SK-N-SH treated with all-trans-retinoic acid at 6 μM for 48 hours (cell line): Measurements from ENCODE around the gene SNAPC5.
"Not testable (repeated sequence)": the region's sequence is repeated elsewhere in the genome, so short reads cannot be mapped to it uniquely, and the experiment has no call there.

Experiments
- ATAC-seq: fragments of 200-7000 bp; cut with Tn5 transposase; 3 replicates; pipeline ENCODE4 v1.9.1; 2020; ENCODE audit warnings: mild to moderate bottlenecking, moderate library complexity
- BACH2 ChIP-seq: fragments of 250-450 bp; sonication (Bioruptor Pico); IDR thresholded peaks from 2 replicates; pipeline ENCODE4 v1.9.0; 2021; ENCODE audit warnings: mild to moderate bottlenecking, borderline replicate concordance
- CSDC2 ChIP-seq: fragments of 250-450 bp; sonication (Bioruptor Pico); IDR thresholded peaks from 2 replicates; pipeline ENCODE4 v1.5.0; 2020; ENCODE audit warnings: mild to moderate bottlenecking, moderate library complexity
- ESRRG ChIP-seq: fragments of 250-450 bp; sonication (Bioruptor Pico); IDR thresholded peaks from 2 replicates; pipeline ENCODE4 v1.6.1; 2021; ENCODE audit warnings: mild to moderate bottlenecking
- PATZ1 ChIP-seq: fragments of 250-450 bp; sonication (Bioruptor Pico); IDR thresholded peaks from 2 replicates; pipeline ENCODE4 v1.8.0; 2020; ENCODE audit warnings: mild to moderate bottlenecking, moderate library complexity, borderline replicate concordance
- POU6F1 ChIP-seq: fragments of 250-450 bp; sonication (Bioruptor Pico); IDR thresholded peaks from 2 replicates; pipeline ENCODE4 v1.8.0; 2021; ENCODE audit warnings: low read depth, mild to moderate bottlenecking, moderate library complexity, borderline replicate concordance
- SNAI2 ChIP-seq: fragments of 250-450 bp; sonication (Bioruptor Pico); IDR thresholded peaks from 2 replicates; pipeline ENCODE4 v1.5.0; 2020; ENCODE audit warnings: mild to moderate bottlenecking, moderate library complexity
- TCF4 ChIP-seq: fragments of 250-450 bp; sonication (Bioruptor Pico); IDR thresholded peaks from 2 replicates; pipeline ENCODE4 v1.8.0; 2021; ENCODE audit warnings: mild to moderate bottlenecking, moderate library complexity, borderline replicate concordance
- ZC3H10 ChIP-seq: fragments of 250-450 bp; sonication (Bioruptor Pico); IDR thresholded peaks from 2 replicates; pipeline ENCODE4 v1.5.1; 2021; ENCODE audit warnings: mild to moderate bottlenecking, moderate library complexity
- ZFP3 ChIP-seq: fragments of 250-450 bp; sonication (Bioruptor Pico); IDR thresholded peaks from 2 replicates; pipeline ENCODE4 v1.5.0; 2020; ENCODE audit warnings: mild to moderate bottlenecking, moderate library complexity
- ZNF565 ChIP-seq: fragments of 450-650 bp; formaldehyde crosslinking; conservative IDR thresholded peaks from 2 replicates; pipeline ENCODE4 v1.5.0; 2020; ENCODE audit warnings: low read depth, mild to moderate bottlenecking, moderate library complexity
- ZNF70 ChIP-seq: fragments of 450-650 bp; formaldehyde crosslinking; IDR thresholded peaks from 2 replicates; pipeline ENCODE4 v1.5.0; 2020; ENCODE audit warnings: mild to moderate bottlenecking, moderate library complexity
- ZNF8 ChIP-seq: fragments of 450-650 bp; formaldehyde crosslinking; IDR thresholded peaks from 2 replicates; pipeline ENCODE4 v1.5.0; 2020; ENCODE audit warnings: mild to moderate bottlenecking, moderate library complexity
- TF ChIP-seq, protein P1 (sequence below): fragments of 250-450 bp; sonication (Bioruptor Pico); IDR thresholded peaks from 2 replicates; pipeline ENCODE4 v1.5.0; 2020; ENCODE audit warnings: mild to moderate bottlenecking, moderate library complexity
- TF ChIP-seq, protein P2 (sequence below): fragments of 250-450 bp; sonication (Bioruptor Pico); IDR thresholded peaks from 2 replicates; pipeline ENCODE4 v1.5.1; 2020; ENCODE audit warnings: low read depth, mild to moderate bottlenecking, moderate library complexity

SNAPC5 gene

DNA sequence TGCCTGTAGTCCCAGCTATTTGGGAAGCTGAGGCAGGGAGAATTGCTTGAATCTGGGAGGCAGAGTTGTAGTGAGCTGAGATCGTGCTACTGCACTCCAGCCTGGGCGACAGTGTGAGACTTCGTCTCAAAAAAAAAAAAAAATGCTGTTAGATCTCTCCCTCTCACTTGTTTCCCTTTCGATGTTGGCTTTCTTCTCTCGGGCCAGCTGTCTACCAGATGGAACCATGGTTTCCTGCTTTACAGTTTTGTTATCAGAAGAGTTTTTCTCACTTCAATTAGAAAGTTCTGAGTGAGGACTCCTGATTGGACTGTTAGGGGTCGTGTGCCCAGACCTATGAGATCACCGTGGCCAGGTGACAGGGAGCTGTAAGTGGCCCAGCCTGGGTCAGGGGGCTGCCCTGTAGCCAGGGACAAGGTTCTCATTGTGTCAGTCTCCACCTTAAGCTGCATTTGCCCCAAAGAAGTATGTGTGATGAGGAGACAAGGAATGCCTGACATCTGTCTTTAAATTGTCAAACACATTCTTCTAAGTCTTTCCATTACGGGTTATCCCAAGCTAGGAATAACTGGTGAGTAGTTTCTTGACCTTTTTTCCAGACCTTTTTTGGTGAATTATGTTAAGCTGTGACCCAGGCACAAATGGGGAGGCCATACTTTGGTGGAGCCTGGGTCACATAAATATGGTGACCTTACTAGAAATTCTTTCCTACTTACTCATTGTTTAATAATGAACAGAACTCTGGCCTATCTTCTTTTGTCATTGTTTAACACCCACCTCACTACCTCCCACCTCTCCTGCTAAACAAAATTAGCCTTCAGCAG is 25.2 kb downstream of the SNAPC5 start:
- TF ChIP-seq, protein P1, sequence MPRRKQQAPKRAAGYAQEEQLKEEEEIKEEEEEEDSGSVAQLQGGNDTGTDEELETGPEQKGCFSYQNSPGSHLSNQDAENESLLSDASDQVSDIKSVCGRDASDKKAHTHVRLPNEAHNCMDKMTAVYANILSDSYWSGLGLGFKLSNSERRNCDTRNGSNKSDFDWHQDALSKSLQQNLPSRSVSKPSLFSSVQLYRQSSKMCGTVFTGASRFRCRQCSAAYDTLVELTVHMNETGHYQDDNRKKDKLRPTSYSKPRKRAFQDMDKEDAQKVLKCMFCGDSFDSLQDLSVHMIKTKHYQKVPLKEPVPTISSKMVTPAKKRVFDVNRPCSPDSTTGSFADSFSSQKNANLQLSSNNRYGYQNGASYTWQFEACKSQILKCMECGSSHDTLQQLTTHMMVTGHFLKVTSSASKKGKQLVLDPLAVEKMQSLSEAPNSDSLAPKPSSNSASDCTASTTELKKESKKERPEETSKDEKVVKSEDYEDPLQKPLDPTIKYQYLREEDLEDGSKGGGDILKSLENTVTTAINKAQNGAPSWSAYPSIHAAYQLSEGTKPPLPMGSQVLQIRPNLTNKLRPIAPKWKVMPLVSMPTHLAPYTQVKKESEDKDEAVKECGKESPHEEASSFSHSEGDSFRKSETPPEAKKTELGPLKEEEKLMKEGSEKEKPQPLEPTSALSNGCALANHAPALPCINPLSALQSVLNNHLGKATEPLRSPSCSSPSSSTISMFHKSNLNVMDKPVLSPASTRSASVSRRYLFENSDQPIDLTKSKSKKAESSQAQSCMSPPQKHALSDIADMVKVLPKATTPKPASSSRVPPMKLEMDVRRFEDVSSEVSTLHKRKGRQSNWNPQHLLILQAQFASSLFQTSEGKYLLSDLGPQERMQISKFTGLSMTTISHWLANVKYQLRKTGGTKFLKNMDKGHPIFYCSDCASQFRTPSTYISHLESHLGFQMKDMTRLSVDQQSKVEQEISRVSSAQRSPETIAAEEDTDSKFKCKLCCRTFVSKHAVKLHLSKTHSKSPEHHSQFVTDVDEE (CRISPR knock-in tag): no peak
- TF ChIP-seq CSDC2 (CRISPR knock-in tag) (no peak), ZFP3 (CRISPR knock-in tag) (no peak), ESRRG (CRISPR knock-in tag) (no peak), ZNF565 (no peak), PATZ1 (CRISPR knock-in tag) (no peak), TCF4 (CRISPR knock-in tag) (no peak), POU6F1 (CRISPR knock-in tag) (no peak), BACH2 (CRISPR knock-in tag) (no peak)
- TF ChIP-seq, protein P2, sequence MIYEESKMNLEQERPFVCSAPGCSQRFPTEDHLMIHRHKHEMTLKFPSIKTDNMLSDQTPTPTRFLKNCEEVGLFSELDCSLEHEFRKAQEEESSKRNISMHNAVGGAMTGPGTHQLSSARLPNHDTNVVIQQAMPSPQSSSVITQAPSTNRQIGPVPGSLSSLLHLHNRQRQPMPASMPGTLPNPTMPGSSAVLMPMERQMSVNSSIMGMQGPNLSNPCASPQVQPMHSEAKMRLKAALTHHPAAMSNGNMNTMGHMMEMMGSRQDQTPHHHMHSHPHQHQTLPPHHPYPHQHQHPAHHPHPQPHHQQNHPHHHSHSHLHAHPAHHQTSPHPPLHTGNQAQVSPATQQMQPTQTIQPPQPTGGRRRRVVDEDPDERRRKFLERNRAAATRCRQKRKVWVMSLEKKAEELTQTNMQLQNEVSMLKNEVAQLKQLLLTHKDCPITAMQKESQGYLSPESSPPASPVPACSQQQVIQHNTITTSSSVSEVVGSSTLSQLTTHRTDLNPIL (CRISPR knock-in tag): no peak

DNA sequence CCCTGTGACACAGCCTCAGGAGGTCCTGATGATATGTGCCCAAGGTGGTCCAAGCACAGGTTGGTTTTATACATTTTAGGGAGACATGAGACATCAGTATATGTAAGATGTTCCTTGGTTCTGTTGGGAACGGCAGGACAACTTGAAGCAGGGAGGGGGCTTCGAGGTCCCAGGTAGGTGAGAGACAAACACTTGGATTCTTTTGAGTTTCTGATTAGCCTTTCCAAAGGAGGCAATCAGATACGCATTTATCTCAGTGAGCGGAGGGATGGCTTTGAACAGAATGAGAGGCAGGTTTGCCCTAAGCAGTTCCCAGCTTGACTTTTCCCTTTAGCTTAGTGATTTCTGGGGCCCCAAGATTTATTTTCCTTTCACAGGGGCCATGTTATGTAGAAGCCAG is 26.7 kb downstream of the SNAPC5 start:
- not testable (repeated sequence) for ATAC-seq

More for the DNA sequence above, 25.2 kb downstream of the SNAPC5 start:
- ATAC-seq: peak; percentile 64

GRCh38 chr15:66467162-66468040 is 30.2 kb downstream of the SNAPC5 start:
- not testable (repeated sequence) for ATAC-seq

DNA sequence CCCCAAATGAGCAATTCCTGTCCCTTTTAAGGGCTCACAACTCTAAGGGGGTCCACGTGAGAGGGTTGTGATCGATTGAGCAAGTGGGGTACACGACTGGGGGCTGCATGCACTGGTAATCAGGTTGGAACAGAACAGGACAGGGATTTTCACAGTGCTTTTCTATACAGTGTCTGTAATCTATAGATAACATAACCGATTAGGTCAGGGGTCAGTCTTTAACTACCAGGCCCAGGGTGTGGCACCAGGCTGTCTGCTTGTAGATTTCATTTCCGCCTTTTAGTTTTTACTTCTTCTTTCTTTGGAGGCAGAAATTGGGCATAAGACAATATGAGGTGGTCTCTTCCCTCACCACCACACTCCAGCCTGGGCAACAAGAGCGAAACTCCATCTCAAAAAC is 32.3 kb downstream of the SNAPC5 start:
- not testable (repeated sequence) for ATAC-seq

- no peak for TF ChIP-seq ZFP3 (CRISPR knock-in tag)
- no peak for TF ChIP-seq ZC3H10 (CRISPR knock-in tag)
- TF ChIP-seq, protein P2 (CRISPR knock-in tag): no peak
- no peak for TF ChIP-seq ZNF8 (CRISPR knock-in tag)
- no peak for TF ChIP-seq ZNF70 (CRISPR knock-in tag)
- TF ChIP-seq SNAI2 (CRISPR knock-in tag): no peak
- TF ChIP-seq, all 23 proteins: peak for 0
- ATAC-seq: no peak
These were observed 34.9 kb downstream of the SNAPC5 start for GRCh38 chr15:66462627-66463026.
